ENCODE data around the gene SETD1B. TPM values are rescaled to one million over a fixed set of nuclear protein-coding genes. Genes with fewer than 3 reads are reported as not detected.

Gene SETD1B
- total RNA-seq, 1 experiment from 2014 or later: 40.4 TPM

DNA sequence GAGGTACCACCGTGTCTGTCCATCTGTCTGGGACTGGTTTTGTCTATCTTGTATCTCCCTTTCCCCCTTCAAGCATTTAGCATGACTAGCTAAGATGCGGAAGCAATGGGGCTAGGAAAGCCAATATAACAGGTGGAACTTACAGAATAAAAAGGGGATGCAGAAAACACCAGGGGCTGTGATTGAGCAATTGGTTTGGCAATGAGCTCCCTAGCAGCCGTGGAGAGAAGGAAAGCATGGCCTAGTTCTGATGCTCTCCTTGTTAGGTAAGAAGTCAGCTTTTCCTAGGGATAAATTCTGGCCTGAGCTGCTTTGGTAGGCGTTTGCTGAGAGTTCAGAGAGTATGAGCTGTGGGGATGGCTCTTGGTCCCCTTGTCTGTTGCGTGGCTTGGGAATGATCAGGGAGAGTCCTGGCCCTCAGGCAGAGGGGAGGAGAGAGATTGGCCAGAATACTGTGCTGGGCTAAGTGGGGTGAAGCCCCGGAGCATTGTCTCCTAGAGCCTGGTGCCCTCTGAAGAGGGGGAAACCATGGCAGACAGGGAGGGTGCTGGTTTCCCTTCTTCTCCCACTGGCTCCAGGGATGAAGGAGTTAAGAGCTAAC lies 7.1 kb downstream of the SETD1B start:
- no peak overlapping the region for H4K5ac ChIP-seq (ENCODE audit: insufficient read length, low read depth, low read length)
- no peak for DNase-seq
- H3K9ac ChIP-seq (ENCODE audit: extremely low read depth, insufficient read length, low read length): no peak overlapping the region
- H3K23me2 ChIP-seq (ENCODE audit: insufficient read length, low read depth, low read length, poor library complexity, severe bottlenecking): peaks cover 5% of the 10 kb centered on the region
- no peak overlapping the region for H3K18ac ChIP-seq (ENCODE audit: insufficient read length, low read depth, low read length)
- H3K4me1 ChIP-seq (ENCODE audit: insufficient read depth, low read length): no peaks in the 10 kb centered on the region
- H2BK12ac ChIP-seq (ENCODE audit: insufficient read length, low read depth, low read length): no peak overlapping the region
- no peak overlapping the region for H3K14ac ChIP-seq (ENCODE audit: insufficient read depth, low read length)
- no peak overlapping the region for H3K27ac ChIP-seq (ENCODE audit: insufficient read length, low read depth, low read length)
- no peaks in the 10 kb centered on the region for H4K20me1 ChIP-seq (ENCODE audit: control insufficient read depth, insufficient read depth, insufficient read length)
- H2BK15ac ChIP-seq (ENCODE audit: low read depth, low read length): no peak overlapping the region
- H2AFZ ChIP-seq (ENCODE audit: low read length): no peak overlapping the region
- H3K27ac Mint-ChIP-seq: peak overlapping the region in 2 of 3 experiments; percentile 54 to 62; a peak in 2 of 7 replicates
- peak overlapping the region; percentile 87 for H3K4me2 ChIP-seq (ENCODE audit: insufficient read depth, insufficient read length, low read length)
- no CpG with 5 or more reads among the region's 6 CpGs for WGBS (ENCODE audit: extremely low coverage, insufficient read length, low lambda C conversion rate)
- no peak overlapping the region for H2BK5ac ChIP-seq (ENCODE audit: insufficient read length, low read length)
- H3K27me3 Mint-ChIP-seq (ENCODE audit: low read depth): no peaks in the 10 kb centered on the region
- H3K27me3 ChIP-seq (ENCODE audit: insufficient read depth, low read length): no peaks in the 10 kb centered on the region
- no peak for TF ChIP-seq CTCF (conservative IDR thresholded peaks at IDR 0.05)
- H3K79me1 ChIP-seq (ENCODE audit: insufficient read depth, low read depth, low read length, poor library complexity, severe bottlenecking): peaks cover 2% of the 10 kb centered on the region
- peaks cover 14 to 60% (median 50%) of the 10 kb centered on the region in 3 experiments for H3K36me3 Mint-ChIP-seq (ENCODE audit: insufficient read depth in 1 of 3, low read depth in 3 of 3)
- H3K4ac ChIP-seq (ENCODE audit: low read depth, low read length): no peak overlapping the region
- no peaks in the 10 kb centered on the region; a peak in 1 of 5 replicates for H3K9me3 Mint-ChIP-seq
- no peak overlapping the region for H3T11ph ChIP-seq (ENCODE audit: low read length)
- no peak overlapping the region for H3K23ac ChIP-seq (ENCODE audit: insufficient read length, low read depth, low read length)
- H3K56ac ChIP-seq (ENCODE audit: insufficient read length, low read depth, low read length): no peak overlapping the region
- H2BK120ac ChIP-seq (ENCODE audit: low read depth, low read length, poor library complexity, severe bottlenecking): no peak overlapping the region
- no peak overlapping the region for H4K91ac ChIP-seq (ENCODE audit: insufficient read length, low read depth, low read length)
- peaks cover 28 to 42% of the 10 kb centered on the region in 2 experiments for H3K4me1 Mint-ChIP-seq
- no peak overlapping the region for H2BK20ac ChIP-seq (ENCODE audit: low read depth, low read length, poor library complexity, severe bottlenecking)
- peaks cover 3% of the 10 kb centered on the region; the same call in 1 of the 2 replicates for H3K79me2 ChIP-seq (ENCODE audit: insufficient read depth, low read length)
- no peaks in the 10 kb centered on the region for H3K9me3 ChIP-seq (ENCODE audit: control insufficient read depth, low read depth, low read length)
- H4K8ac ChIP-seq (replicated peaks; ENCODE audit: insufficient read length, low read depth, low read length): no peak overlapping the region
- no peak overlapping the region for H2AK5ac ChIP-seq (ENCODE audit: insufficient read length, low read length)
- H3K4me3 Mint-ChIP-seq: peak overlapping the region; percentile 79 to 86

Measured in H9 (cell line).